K562 (cell line): Measurements from ENCODE around the gene ARHGAP24. TPM values are rescaled to one million over a fixed set of nuclear protein-coding genes. Genes with fewer than 3 reads are reported as not detected.

Source experiments
- ATAC-seq: fragments of 200-7000 bp; cut with Tn5 transposase; 3 replicates; pipeline ENCODE4 v1.9.1; 2020; ENCODE audit warnings: moderate library complexity
- BruUV-seq: library from RNA; stranded (reverse); fragments of 400-500 nt; replicated peaks from 2 replicates; lab custom pipeline; 2021; lab: Mats Ljungman, UMichigan
- CTCF ChIA-PET: fragments of 300-600 bp; formaldehyde crosslinking; extraction: SDS; loops from one replicate; lab custom pipeline; 2021; ENCODE audit warnings: low intra/inter-chr PET ratio; lab: Yijun Ruan, JAX
- POLR2A ChIA-PET: fragments of 300-600, 350-650 bp; sonication (Branson Sonifier 250); formaldehyde crosslinking; extraction: SDS; loops from one replicate; lab custom pipeline; 2021; ENCODE audit warnings: antibody characterized with exemption, inconsistent platforms; lab: Yijun Ruan, JAX
- DNase-seq, 4 experiments: peaks; one replicate each; pipeline versions ENCODE4 v3.0.0 to v3.0.0-alpha.2; 2011 to 2018; ENCODE audit warnings: low spot score in 3 of 4, mixed read lengths in 3 of 4; ENCODE audit errors: extremely low read depth in 1 of 4
- FAIRE-seq: peaks from 2 replicates; lab custom pipeline; 2011; peaks lifted over from hg19 to GRCh38; lab: Jason Lieb, UNC
- H2AFZ ChIP-seq: 2 replicates; pipeline ENCODE4 v1.6.0; 2011; ENCODE audit warnings: low read depth, low read length, control low read depth, inconsistent platforms
- H3K27ac ChIP-seq: fragments of 200-600 bp; 3 replicates; pipeline ENCODE4 v1.8.0; 2011; ENCODE audit warnings: low read depth, mild to moderate bottlenecking, control low read depth, inconsistent platforms, low read length, moderate library complexity, mixed read lengths; ENCODE audit errors: extremely low read depth
- H3K27me3 ChIP-seq, 2 experiments: fragments of 300-600 bp in 1 of 2; 2 replicates in 1 of 2; 3 replicates in 1 of 2; pipeline versions ENCODE4 v1.6.0 to v1.8.0; 2011; ENCODE audit warnings: inconsistent platforms in 2 of 2, low read length in 2 of 2, mild to moderate bottlenecking in 1 of 2, mixed read lengths in 1 of 2, moderate library complexity in 1 of 2; ENCODE audit not compliant: control insufficient read depth in 2 of 2, insufficient read depth in 2 of 2
- H3K36me3 ChIP-seq: fragments of 300-600 bp; 3 replicates; pipeline ENCODE4 v1.8.0; 2011; ENCODE audit warnings: mild to moderate bottlenecking, low read length, inconsistent platforms; ENCODE audit not compliant: control insufficient read depth, insufficient read depth
- H3K4me1 ChIP-seq, 2 experiments: fragments of 200-600 bp in 1 of 2; replicated peaks in 1 of 2; 2 replicates in 1 of 2; 3 replicates in 1 of 2; pipeline versions ENCODE4 v1.5.1 to v1.8.0; 2011; ENCODE audit warnings: inconsistent platforms in 2 of 2, low read length in 2 of 2, mild to moderate bottlenecking in 1 of 2, mixed read lengths in 1 of 2, moderate library complexity in 1 of 2; ENCODE audit not compliant: control insufficient read depth in 2 of 2, insufficient read depth in 2 of 2
- H3K4me2 ChIP-seq: 2 replicates; pipeline ENCODE4 v1.6.1; 2011; ENCODE audit warnings: low read length, control low read depth, inconsistent platforms, mixed read lengths; ENCODE audit not compliant: insufficient read depth
- H3K4me3 ChIP-seq: fragments of 200-600 bp; sonication (generic), shearing (Covaris generic); 2 replicates; pipeline ENCODE4 v1.5.1; 2016; ENCODE audit warnings: control low read depth, inconsistent platforms
- H3K79me2 ChIP-seq: fragments of 200-600 bp; 3 replicates; pipeline ENCODE4 v1.8.0; 2011; ENCODE audit warnings: low read length, inconsistent platforms; ENCODE audit not compliant: control insufficient read depth, insufficient read depth
- H3K9ac ChIP-seq, 2 experiments: 2 replicates each; pipeline versions ENCODE4 v1.6.0 to v1.6.1; 2011; ENCODE audit warnings: low read depth in 2 of 2, low read length in 2 of 2, control low read depth in 1 of 2, inconsistent platforms in 1 of 2, mild to moderate bottlenecking in 1 of 2, mixed read lengths in 1 of 2; ENCODE audit not compliant: insufficient read depth in 1 of 2
- H3K9me1 ChIP-seq: one replicate; pipeline ENCODE4 v1.6.0; 2011; ENCODE audit warnings: inconsistent platforms, mild to moderate bottlenecking, low read length, moderate library complexity; ENCODE audit not compliant: control insufficient read depth, insufficient read depth
- H3K9me3 ChIP-seq: replicated peaks from 2 replicates; pipeline ENCODE4 v1.5.1; 2011; ENCODE audit warnings: low read depth, low read length, inconsistent platforms; ENCODE audit not compliant: control insufficient read depth, insufficient read depth
- H4K20me1 ChIP-seq: replicated peaks from 2 replicates; pipeline ENCODE4 v1.6.1; 2011; ENCODE audit warnings: low read length, inconsistent platforms, mixed read lengths; ENCODE audit not compliant: control insufficient read depth, insufficient read depth
- ARID1B ChIP-seq: fragments of 450-650 bp; IDR thresholded peaks from 2 replicates; pipeline ENCODE4 v1.6.1; 2016; ENCODE audit warnings: antibody characterized with exemption, mild to moderate bottlenecking, inconsistent platforms
- ATF1 ChIP-seq, 2 experiments: fragments of 450-650 bp in 1 of 2; IDR thresholded peaks; 2 replicates each; pipeline ENCODE4 v1.6.1; 2016; ENCODE audit warnings: missing compliant biosample characterization in 1 of 2, missing genetic modification characterization in 1 of 2
- FOSL1 ChIP-seq: fragments of 200-800 bp; sonication (Bioruptor generic); conservative IDR thresholded peaks from 2 replicates; pipeline ENCODE4 v1.6.1; 2016; ENCODE audit warnings: missing genetic modification characterization, missing compliant biosample characterization
- LEF1 ChIP-seq: fragments of 450-650 bp; IDR thresholded peaks from 2 replicates; pipeline ENCODE4 v1.6.1; 2016; ENCODE audit warnings: mild to moderate bottlenecking
- NFE2L1 ChIP-seq: fragments of 450-650 bp; IDR thresholded peaks from 2 replicates; pipeline ENCODE4 v1.6.1; 2016; ENCODE audit warnings: missing genetic modification characterization, low read depth, mild to moderate bottlenecking, missing compliant biosample characterization, moderate library complexity, borderline replicate concordance
- PHF20 ChIP-seq: fragments of 450-650 bp; IDR thresholded peaks from 2 replicates; pipeline ENCODE4 v1.6.1; 2018; ENCODE audit not compliant: partially characterized antibody
- RBBP5 ChIP-seq: fragments of 200-600 bp; sonication (generic); IDR thresholded peaks from 2 replicates; pipeline ENCODE4 v1.6.1; 2012; ENCODE audit warnings: borderline replicate concordance, mild to moderate bottlenecking, low read length, control low read depth, inconsistent platforms; ENCODE audit not compliant: insufficient read depth, poor library complexity, severe bottlenecking
- RUNX1 ChIP-seq: sonication (generic); IDR thresholded peaks from 2 replicates; pipeline ENCODE4 v1.6.1; 2016; ENCODE audit warnings: antibody characterized with exemption, low read depth
- SUPT5H ChIP-seq: fragments of 450-650 bp; IDR thresholded peaks from 2 replicates; pipeline ENCODE4 v1.6.1; 2016
- ZKSCAN3 ChIP-seq: fragments of 250-450 bp; sonication (Bioruptor Pico); IDR thresholded peaks from 2 replicates; pipeline ENCODE4 v1.4.0; 2020
- ZNF212 ChIP-seq: fragments of 450-650 bp; formaldehyde crosslinking; IDR thresholded peaks from 2 replicates; pipeline ENCODE4 v1.4.0; 2020; ENCODE audit warnings: mild to moderate bottlenecking
- ZNF431 ChIP-seq: sonication (generic); formaldehyde crosslinking; IDR thresholded peaks from 2 replicates; pipeline ENCODE4 v1.8.0; 2022; ENCODE audit warnings: mild to moderate bottlenecking, missing genetic modification reagents
- WGBS: fragments of 100-300 bp; shearing (Covaris generic); methylation state at CpG from one replicate; pipeline ENCODE4 v1.1.6; 2016; ENCODE audit warnings: low coverage, mixed read lengths; ENCODE audit not compliant: insufficient coverage; ENCODE audit errors: missing lambda C conversion rate; 5-methylcytosine and 5-hydroxymethylcytosine counted together
- in situ Hi-C: fragments of 300-500 bp; cut with MboI; formaldehyde crosslinking; loops from 4 replicates; pipeline ENCODE4 v1.15.0; 2018; ENCODE audit warnings: inconsistent platforms, mixed read lengths
- intact Hi-C: fragments of 100-400 bp; cut with micrococcal nuclease; formaldehyde crosslinking; loops from 2 replicates; pipeline ENCODE4 v1.14.2; 2022
- polyA plus RNA-seq, 8 experiments: library from polyadenylated mRNA; depleted of rRNA in 4 of 8; stranded (reverse) in 5 of 8; unstranded in 3 of 8; fragments of >200 nt; fragmentation: Nextera tagmentation in 2 of 8; fragmentation: Illumina TruSeq in 1 of 8; extraction: Ambion mirVana in 2 of 8; extraction: Trizol in 1 of 8; gene quantifications; 2 replicates each; pipeline versions ENCODE4 v1.2.1 to v1.2.3, GENCODE V29; 2011 to 2014; ENCODE audit warnings: inconsistent platforms in 1 of 8, missing spikeins in 1 of 8
- total RNA-seq, 7 experiments: library from RNA; depleted of rRNA in 6 of 7; stranded (reverse); fragments of >200 nt in 6 of 7; fragmentation: Illumina TruSeq in 2 of 7; extraction: Trizol in 2 of 7; gene quantifications; 2 replicates each; pipeline versions ENCODE4 v1.2.1 to v1.2.3, GENCODE V29; 2011 to 2021; ENCODE audit warnings: low replicate concordance in 1 of 7
- TF ChIP-seq, protein P1 (sequence below): sonication (generic); formaldehyde crosslinking; IDR thresholded peaks from 2 replicates; pipeline ENCODE4 v1.8.0; 2022; ENCODE audit warnings: mild to moderate bottlenecking, low read depth, missing genetic modification reagents

ARHGAP24 gene
- total and polyA plus RNA-seq, 9 of the 15 experiments (the other 6 are each of a cell fraction or from before 2014, with no cell fraction given) = 8.0 to 22.6 (median 14.0) TPM

DNA sequence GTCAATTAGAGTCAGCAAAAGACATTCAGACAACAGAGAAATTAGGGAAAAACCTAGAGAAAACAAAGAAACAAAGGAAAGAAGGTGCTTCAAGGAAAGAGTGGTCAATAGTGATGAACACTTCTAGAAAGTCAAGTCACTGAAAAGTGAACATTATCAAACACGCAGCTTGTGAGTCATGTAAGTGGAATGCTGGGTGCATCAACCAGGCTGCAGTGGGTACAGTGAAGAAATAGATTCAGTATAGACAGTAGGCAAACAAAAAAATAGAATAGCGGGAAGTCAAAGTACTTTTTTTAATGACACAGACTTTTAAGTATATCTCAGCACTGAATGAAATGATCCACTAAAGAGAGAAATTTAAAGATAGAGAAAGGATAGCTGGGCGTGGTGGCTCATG lies 245.8 kb downstream of the ARHGAP24 start:
- no peaks in the 10 kb centered on the region for H3K9me3 ChIP-seq
- H3K36me3 ChIP-seq = peaks cover 13% of the 10 kb centered on the region; the same call in 1 of the 3 replicates
- WGBS = 47% methylated on average over 3 of the region's 3 CpGs
- no peak overlapping the region for H2AFZ ChIP-seq
- H4K20me1 ChIP-seq = no peaks in the 10 kb centered on the region
- no peaks in the 10 kb centered on the region for H3K9me1 ChIP-seq
- TF ChIP-seq ZNF431 = no peak
- TF ChIP-seq FOSL1 = peak; percentile 34; the same call in 1 of the 2 replicates
- no peak for TF ChIP-seq SUPT5H
- TF ChIP-seq LEF1 = no peak
- TF ChIP-seq RUNX1 = no peak
- no peak overlapping the region for H3K27ac ChIP-seq
- no peak overlapping the region for H3K4me2 ChIP-seq
- no TSS peak for BruUV-seq
- in situ Hi-C loops (loop anchor here (10.0 kb wide), 1 partner anchor 146 kb away; no protein-coding TSS in a partner anchor), intact Hi-C loops (no loop called here)
- no peak overlapping the region for H3K9ac ChIP-seq
- H3K79me2 ChIP-seq = no peaks in the 10 kb centered on the region; the same call in 2 of the 3 replicates
- CTCF ChIA-PET = no interaction called here
- H3K4me3 ChIP-seq = no peak overlapping the region
- H3K27me3 ChIP-seq = no peaks in the 10 kb centered on the region
- no peak for DNase-seq
- FAIRE-seq = no peak
- peaks cover 0 to 12% of the 10 kb centered on the region in 2 experiments; a peak in 3 of 5 replicates for H3K4me1 ChIP-seq
- no peak for ATAC-seq
- POLR2A ChIA-PET = no interaction called here

DNA sequence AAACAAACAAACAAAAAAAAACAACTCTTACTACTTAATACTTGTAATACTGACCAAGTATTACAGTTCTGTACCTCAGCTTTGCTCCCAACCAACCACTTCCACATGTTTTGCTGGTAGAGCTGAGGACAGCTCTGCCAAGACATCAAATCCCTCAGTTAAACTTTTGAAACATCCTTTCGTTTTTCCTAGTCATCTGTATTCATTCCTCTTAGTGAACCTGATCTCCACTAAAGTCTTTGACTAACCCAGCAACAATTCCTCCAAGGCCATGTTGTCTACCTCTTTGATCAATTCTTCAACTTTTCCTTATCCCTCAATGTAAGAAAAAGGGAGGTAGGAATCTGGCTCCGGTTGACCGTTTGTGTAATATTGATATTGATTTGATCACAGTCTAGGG lies 247.5 kb downstream of the ARHGAP24 start:
- Histone ChIP-seq H3K9me3 (no peaks in the 10 kb centered on the region), H3K27ac (no peak overlapping the region), H3K4me2 (no peak overlapping the region), H4K20me1 (no peaks in the 10 kb centered on the region), H3K9me1 (no peaks in the 10 kb centered on the region), H2AFZ (no peak overlapping the region), H3K79me2 (no peaks in the 10 kb centered on the region; the same call in 2 of the 3 replicates), H3K4me1 (peaks cover 5 to 22% of the 10 kb centered on the region in 2 experiments; a peak in 3 of 5 replicates), H3K9ac (no peak overlapping the region), H3K36me3 (peaks cover 13% of the 10 kb centered on the region; the same call in 1 of the 3 replicates), H3K27me3 (no peaks in the 10 kb centered on the region), H3K4me3 (no peak overlapping the region)
- ChIA-PET POLR2A (no interaction called here), CTCF (no interaction called here)
- in situ Hi-C loops (loop anchor here (10.0 kb wide), 1 partner anchor 148 kb away; no protein-coding TSS in a partner anchor), intact Hi-C loops (no loop called here)
- DNase-seq (no peak), ATAC-seq (no peak), FAIRE-seq (no peak)
- no TSS peak for BruUV-seq
- 62% methylated on average over 3 of the region's 3 CpGs for WGBS
- TF ChIP-seq ARID1B (no peak), NFE2L1 (tag) (no peak), ZKSCAN3 (CRISPR knock-in tag) (no peak), ATF1 (CRISPR knock-in tag; IDR thresholded peaks at IDR 0.05) (no peak), ATF1 (tag; IDR thresholded peaks at IDR 0.05) (no peak), PHF20 (no peak), ZNF212 (CRISPR knock-in tag) (no peak), RBBP5 (no peak)
- TF ChIP-seq, protein P1, sequence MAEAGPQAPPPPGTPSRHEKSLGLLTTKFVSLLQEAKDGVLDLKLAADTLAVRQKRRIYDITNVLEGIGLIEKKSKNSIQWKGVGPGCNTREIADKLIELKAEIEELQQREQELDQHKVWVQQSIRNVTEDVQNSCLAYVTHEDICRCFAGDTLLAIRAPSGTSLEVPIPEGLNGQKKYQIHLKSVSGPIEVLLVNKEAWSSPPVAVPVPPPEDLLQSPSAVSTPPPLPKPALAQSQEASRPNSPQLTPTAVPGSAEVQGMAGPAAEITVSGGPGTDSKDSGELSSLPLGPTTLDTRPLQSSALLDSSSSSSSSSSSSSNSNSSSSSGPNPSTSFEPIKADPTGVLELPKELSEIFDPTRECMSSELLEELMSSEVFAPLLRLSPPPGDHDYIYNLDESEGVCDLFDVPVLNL (CRISPR knock-in tag) = no peak
